Measurements from ENCODE around the gene IL22RA2. TPM values are rescaled to one million over a fixed set of nuclear protein-coding genes. Genes with fewer than 3 reads are reported as not detected.

The IL22RA2 gene
- total and polyA plus RNA-seq, 9 of the 15 experiments (the other 6 are each of a cell fraction or from before 2014, with no cell fraction given) = 0.03 TPM; not detected in 8

GRCh38 chr6:137218917-137219663, 45.6 kb upstream of the IL22RA2 start, which contains the start of gene IFNGR1 (continued):
- TF ChIP-seq ZNF609 (CRISPR knock-in tag; IDR thresholded peaks at IDR 0.05; ENCODE audit: borderline replicate concordance) = no peak
- TF ChIP-seq THRAP3 (IDR thresholded peaks at IDR 0.05; ENCODE audit: borderline replicate concordance) = no peak
- TF ChIP-seq NFATC3 (IDR thresholded peaks at IDR 0.05) = no peak
- no peak for TF ChIP-seq DDX20 (tag; IDR thresholded peaks at IDR 0.05; ENCODE audit: low read depth)
- no peak for TF ChIP-seq ZNF140 (CRISPR knock-in tag; IDR thresholded peaks at IDR 0.05)
- no peak for TF ChIP-seq TRIM24 (IDR thresholded peaks at IDR 0.05)
- no peak for TF ChIP-seq MECOM (CRISPR knock-in tag; IDR thresholded peaks at IDR 0.05)
- no peak for TF ChIP-seq NFXL1 (CRISPR knock-in tag; IDR thresholded peaks at IDR 0.05)
- TF ChIP-seq CEBPB (tag; IDR thresholded peaks at IDR 0.05) = peak; percentile 59
- TF ChIP-seq CREB3L1 (IDR thresholded peaks at IDR 0.05; ENCODE audit: borderline replicate concordance, low read depth) = peak; percentile 68; the same call in 1 of the 2 replicates
- no peak for TF ChIP-seq NR0B1 (IDR thresholded peaks at IDR 0.05; ENCODE audit: partially characterized antibody)
- no peak for TF ChIP-seq ZNF133 (CRISPR knock-in tag; IDR thresholded peaks at IDR 0.05)
- TF ChIP-seq ILF3 (IDR thresholded peaks at IDR 0.05; ENCODE audit: borderline replicate concordance) = no peak
- TF ChIP-seq ZSCAN29 (IDR thresholded peaks at IDR 0.05) = no peak
- TF ChIP-seq ZNF77 (CRISPR knock-in tag; IDR thresholded peaks at IDR 0.05) = no peak
- TF ChIP-seq ZZZ3 (IDR thresholded peaks at IDR 0.05) = no peak
- TF ChIP-seq ZKSCAN1 (IDR thresholded peaks at IDR 0.05; ENCODE audit: low read depth, low read length) = no peak
- TF ChIP-seq MAX (CRISPR knock-in tag; IDR thresholded peaks at IDR 0.05) = peak; percentile 11
- no peak for TF ChIP-seq ELK1 (CRISPR knock-in tag; IDR thresholded peaks at IDR 0.05)

Measured in K562 (cell line).